C1 segment of cervical spinal cord (tissue), 14 donors: Measurements from ENCODE around the gene ACOX1.

Experiments used
- DNase-seq, 14 donors: peaks; one replicate each; lab custom pipeline; 2025; lab: John Stamatoyannopoulos, UW

ACOX1 gene

DNA sequence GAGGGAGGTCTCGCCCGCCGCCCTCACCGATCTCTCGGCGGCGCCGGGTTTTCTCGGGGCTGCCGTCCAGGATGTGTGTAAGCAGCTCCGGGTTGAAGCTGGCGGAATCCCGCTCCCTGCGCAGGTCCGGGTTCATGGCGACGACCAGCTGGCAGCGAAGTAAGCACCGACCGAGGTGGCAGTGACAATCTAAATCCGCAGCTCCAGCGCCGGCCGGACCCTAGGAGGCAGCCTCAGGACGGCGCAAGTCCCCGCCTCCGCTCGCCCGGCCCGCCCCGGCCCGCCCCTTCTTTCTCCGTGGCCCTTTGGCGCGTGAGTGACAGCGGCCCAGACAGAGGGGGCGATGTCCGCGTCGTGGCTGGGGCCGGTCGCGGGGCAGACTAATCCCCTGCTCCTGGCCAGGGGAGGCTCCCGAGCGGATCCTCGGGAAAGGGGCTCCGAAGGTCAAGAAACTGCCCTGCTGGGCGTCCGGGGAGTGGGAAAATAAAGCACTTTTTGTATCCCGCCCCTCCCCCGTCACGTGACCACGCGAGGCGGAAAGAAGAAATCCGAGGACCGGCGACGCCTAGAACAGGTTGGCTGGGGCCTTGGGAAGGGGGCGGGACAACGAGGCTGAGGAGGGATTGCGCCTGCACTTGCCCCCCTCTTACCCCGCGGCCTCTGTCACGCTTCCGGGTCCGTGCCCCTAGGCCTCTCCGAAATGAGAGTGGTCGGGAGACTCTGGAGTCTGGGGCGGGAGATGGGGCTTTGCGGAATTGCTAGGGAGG, at the start of gene ACOX1, which contains the start of gene TEN1:
Gene ACOX1, minus strand, starts transcription at position 229 of the 767 bp plus-strand sequence. Its CDS starts 93 bp downstream, at position 136.
Gene TEN1, plus strand, starts transcription at position 303 of the 767 bp plus-strand sequence. CDS start 6,953 bp downstream, outside the sequence.
- DNase-seq: peak; percentile 75 to 99 (median 96)

DNA sequence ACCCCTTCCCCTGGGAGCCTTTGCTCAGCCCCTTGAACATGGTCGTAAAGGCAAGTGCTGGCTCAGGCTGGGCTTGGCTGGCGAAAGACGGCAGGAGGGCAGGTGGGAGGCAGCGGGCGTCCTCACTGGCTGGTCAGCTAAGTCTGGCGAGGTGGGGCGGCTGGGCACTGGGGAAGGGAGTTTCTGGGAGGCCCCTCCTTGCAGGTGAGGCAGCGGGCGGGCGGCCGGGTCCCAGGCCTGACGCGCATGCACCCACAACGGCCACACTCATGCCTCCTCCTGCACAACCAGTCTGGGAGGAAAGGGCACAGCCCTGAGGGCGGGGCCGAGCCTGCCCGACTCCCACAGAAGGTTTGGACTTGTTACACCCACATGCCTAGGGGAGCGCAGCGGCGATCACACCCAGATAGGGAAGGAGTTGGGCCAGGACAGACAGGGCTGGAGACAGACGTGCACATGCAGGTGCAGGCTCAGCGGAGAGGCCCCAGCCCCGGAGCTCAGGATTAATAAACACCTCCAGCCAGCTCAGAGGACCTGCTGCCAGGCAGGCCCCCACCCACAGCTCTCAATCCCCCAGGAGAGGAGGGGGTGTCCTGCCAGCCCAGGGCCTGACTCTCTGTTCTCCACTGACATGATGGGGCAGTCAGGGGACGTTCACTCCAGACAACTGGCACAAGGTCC, 48.3 kb upstream of the ACOX1 start, which contains the start of gene EVPL:
Gene EVPL, minus strand, starts transcription at position 148 of the 681 bp plus-strand sequence. Its CDS starts 108 bp downstream, at position 40.
- DNase-seq: no peak

DNA sequence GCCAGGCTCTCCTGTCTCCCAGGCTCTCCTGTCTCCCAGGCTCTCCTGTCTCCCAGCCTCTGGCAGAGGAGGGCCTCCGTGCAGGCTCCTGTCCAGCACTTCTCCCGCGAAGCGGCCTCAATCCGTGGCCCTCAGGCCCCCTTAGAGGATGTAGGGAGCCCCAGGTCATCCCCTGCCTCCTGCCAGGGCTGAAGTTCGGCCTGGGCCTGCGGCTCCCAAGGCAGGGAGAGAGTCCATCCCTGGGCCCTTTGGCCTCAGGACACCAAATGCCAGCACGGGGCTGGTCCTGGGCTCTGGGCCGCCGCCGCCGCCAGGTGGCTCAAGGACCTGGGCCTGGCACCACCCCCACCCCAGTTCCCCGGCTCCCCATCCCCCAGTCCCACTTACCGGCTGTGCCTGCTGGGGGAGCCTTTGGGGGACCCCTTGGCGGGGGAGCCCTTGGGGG, 47.8 kb upstream of the ACOX1 start:
- DNase-seq: no peak

DNA sequence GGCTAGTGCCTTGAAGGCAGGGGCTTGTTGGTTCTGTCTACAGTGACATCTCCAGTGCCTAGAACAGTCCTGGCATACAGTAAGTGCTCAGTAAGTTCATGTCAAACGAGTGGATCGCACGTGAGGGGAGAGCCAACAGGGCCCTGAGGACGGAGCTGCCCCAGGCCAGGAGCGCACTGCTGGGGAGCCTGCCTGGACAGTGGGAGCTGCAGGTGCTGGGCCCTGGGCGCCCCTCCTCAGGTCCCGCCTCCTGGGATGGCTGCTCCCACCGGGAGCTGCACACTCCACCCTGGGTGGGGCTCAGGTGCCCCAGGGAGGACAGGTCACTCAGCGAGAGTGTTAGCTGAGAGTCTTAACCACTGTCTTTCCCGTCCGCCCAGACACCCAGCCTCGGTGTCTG, 46.3 kb upstream of the ACOX1 start:
- DNase-seq: no peak

DNA sequence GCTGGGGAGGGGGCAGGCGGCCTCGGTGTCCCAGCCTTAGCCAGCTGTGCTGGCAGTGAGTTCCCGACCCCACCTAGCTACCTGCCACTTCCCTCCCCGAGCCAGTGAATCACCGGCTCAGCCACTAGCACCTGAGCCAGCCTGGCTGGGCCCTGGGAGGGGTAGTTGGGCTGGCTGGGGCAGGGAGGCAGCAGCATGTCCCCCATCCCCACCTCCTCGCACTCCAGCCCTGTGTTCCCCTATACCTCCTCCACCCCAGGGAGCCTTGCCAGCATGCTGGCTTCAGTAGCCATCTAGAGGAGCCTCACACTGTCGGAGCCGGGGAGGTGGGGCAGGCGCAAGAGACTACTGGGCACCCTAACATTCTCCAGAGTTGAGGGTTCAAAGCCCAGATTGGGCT, 45.4 kb upstream of the ACOX1 start:
- DNase-seq: no peak

DNA sequence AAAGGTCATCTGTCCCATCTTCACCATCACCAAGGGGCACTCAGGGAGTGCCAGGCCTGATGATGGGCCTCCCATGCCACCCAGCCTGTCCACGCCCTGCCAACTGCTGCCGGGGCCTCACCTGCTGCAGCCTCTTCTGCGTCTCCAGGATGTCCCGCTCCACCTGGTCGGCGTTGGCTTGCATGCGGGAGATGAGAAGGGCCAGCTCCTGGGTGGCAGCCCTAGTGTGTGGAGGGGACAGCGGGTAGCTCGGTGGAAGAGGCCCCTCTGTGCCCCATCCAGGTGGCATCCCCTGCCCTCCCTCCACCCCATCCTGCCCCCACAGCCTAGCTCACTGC, 44.9 kb upstream of the ACOX1 start:
- no peak for DNase-seq

DNA sequence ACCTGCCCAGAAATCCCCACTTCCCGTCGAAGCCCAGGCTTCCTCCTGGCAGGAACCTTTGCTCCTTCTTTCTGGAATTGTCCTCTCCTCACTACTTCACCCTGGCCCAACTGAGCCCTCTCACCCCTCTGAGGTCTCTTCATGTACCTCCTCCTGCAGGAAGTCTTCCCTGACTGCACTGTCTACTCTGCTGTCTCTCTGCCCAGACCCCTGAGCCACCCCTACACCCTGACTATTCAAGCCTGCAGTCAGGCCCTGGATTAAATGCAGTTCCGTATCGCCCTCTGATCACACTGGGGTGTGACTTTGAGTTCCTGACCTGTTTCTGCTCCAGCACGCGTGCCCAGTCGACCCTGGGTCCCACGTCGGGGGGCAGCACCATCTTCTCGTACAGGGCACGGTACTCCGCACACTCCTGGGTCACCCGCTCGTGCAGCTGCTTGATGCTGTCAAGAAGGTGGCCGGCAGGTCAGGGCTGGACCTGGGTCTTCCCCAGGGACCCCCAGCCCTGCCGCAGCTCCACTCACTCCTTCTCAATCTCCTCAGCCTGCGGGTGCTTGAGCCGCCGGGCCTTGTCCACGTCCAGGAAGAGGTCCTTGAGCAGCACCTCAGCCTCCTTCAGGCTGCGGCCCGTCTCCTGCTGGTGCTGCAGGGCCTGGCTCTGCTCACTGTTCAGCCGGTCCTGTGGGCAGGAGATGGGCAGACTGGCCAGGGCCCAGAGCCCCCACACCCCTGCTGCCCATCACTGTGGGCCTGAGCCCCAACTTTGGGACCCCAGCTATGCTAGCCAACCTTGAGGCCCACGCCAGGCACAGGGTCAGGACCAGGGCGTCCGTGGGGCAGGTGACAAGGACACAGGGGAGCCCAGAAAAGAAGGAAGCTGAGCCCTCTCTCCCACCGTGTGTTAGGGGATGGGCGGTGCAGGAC, 44.3 kb upstream of the ACOX1 start:
- DNase-seq: no peak

DNA sequence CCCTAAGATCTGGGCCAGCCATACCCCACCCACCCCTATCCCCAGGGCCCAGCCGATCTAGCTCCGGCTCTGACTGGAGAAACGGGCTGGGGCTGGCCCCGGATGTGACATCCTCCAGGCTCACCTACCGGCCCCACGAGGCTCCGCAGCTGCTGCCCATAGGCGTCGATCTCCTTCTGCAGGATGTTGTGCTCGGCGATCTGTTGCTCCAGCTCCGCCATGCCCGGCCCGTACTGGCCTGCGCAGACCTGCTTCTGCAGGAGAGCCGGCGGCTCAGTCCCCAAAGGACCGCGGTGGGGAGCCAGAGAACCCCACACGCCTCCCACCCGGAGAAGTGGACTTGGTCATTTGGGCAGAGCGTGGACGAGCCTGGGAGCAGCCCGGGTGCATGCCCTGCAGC, 43.3 kb upstream of the ACOX1 start:
- DNase-seq: no peak

DNA sequence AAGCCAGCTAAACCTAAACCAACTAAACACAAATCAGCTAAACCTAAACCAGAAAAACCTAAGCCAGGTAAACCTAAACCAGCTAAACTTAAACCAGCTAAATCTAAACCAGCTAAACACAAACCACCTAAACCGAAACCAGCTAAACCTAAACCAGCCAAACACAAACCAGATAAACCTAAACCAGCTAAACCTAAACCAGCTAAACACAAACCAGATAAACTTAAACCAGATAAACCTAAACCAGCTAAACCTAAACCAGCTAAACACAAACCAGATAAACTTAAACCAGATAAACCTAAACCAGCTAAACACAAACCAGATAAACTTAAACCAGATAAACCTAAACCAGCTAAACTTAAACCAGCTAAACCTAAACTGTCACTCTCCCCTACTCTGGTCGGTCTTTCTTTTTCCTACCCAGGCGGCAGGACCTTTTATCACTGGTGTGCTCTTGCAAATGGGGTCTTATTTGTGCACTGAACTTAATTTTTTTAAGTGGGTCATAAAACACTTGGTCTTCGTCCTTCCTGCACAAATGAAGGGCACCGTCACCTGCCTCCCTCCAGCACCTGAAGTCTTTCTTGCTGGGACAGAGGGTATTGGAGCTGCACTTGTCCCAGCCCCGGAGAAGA, 41.0 kb upstream of the ACOX1 start:
- no peak for DNase-seq

DNA sequence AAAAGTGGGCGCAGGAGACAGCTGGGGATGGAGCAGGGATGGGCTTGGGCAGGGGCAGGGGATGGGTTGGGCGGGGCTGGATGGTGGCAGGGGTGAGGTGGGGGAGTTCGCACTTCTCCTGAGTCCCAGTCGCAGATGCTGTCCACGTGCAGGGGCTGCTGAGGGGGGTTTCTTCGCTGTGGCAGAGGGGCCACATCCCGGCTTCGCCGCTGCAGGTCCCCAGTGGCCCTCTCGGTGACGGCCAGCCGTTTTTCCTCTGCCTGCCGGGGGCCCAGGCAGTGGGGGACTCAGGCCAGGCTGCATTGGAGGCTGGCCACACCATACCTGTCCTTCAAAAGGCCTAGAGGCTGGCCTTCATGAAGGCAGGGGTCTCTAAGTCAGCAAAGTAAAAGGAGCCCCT, 39.8 kb upstream of the ACOX1 start:
- no peak for DNase-seq

DNA sequence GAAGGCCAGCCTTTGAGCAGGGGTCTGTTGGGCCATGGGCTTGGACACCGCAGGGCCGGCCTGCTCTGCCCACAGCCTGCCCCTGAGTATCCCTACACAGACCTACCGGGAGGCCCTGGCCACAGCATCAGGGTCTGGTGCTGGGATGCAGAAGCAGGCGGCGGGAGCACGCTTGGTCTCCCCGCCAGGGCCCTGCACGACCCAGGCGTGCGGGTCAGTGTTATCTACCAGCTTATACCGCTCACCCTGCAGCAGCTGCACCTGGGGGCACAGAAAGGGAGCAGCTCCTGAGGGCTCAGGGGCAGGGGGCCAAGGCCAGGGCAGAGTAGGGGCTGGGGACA, 39.3 kb upstream of the ACOX1 start:
- DNase-seq: no peak

DNA sequence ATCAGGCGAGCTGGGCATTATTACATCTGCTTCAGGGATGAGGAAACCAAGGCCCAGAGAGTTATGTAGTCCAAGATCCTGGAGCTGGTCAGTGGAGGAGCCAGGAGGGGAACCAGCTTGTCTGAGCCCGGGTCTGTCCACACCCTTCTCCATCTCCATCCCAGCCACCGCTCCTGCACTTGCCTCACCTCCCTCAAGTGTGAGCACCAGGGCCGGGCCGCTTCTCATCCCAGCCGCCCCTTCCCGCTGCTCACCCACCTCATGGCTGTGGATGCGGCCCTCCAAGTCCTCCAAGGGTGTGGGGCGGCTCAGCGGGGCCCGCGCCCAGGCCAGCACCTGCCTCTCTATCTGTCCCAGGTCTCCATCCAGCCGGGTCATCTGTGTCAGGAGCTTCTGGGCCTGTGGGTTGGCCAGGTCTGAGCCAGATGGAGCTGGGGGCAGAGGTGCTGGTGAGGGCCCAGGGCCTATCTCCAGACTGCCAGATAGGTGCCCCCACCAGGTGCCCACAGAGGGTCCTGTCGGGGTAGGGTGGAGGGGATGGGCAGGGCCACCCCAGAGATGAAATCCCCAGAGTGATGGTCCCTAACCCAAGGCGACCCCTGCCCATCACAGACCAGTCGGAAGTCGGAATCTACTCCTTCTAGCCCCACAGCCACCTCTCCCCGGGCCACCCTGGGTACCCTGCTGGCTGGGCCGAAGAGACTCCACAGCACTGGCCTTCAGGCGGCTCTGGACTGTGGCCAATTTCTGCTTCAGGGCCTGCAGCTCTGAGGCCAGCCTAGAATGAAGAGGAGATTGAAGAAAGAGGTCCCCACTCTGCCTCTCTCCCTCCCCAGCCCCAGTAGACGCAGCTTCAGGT, 38.7 kb upstream of the ACOX1 start:
- no peak for DNase-seq

DNA sequence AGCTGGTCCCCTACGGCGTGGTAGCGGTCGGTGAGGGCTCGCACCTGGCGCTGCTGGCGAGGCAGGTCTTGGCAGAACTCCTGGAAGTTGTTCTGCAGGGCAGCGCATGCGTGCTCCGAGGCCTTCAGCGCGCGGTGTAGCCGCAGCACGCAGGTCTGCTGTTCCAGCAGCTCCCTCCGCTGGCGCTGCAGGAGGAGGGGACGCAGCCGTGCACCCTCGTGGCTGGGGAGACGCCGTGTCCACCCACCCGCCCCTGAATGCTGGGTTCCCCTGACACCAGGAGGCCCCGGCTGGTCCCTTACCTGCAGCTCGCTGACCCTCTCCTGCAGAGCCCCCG, 35.9 kb upstream of the ACOX1 start:
- DNase-seq: no peak

DNA sequence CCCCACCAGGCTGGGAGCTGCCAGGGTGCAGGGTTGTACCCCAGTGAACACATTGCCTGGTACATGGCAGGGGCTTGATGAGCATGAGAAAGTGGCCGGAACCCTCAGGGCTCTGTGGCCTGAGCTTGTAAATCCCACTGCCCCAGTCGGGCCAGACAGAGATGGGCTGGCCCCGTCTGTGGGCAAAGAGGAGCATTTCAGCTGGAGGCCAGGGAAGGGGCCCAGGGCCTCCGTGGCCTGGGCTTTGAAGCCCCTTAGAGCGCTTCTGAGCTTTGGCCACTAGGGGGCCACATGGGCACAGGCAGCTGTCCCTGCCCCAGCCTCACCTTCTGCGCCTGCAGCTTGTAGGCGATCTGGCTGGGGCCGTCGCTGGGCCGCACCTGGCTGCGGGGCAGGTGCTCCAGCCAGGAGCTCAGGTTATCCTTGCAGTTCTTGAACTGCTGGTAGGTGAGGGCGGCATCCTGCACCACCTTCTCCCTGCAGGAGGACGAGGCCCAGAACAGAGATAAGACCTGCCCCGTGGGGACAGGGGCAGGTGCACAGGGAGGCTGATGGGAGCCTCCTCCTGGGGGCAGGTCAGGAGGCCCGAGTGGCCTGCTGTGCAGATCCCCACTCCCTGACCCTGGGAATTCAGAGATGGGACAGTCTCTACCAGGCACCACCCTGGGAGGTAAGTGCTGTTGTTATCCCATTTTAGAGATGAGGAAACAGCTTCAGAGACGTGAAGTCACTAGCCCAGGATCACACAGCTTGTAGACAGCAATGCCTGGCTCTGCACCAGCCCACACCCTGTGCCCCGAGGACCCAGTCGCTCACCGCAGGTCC, 35.3 kb upstream of the ACOX1 start:
- peak in 8 of 14 donors; percentile 6 to 51 (median 18) for DNase-seq

DNA sequence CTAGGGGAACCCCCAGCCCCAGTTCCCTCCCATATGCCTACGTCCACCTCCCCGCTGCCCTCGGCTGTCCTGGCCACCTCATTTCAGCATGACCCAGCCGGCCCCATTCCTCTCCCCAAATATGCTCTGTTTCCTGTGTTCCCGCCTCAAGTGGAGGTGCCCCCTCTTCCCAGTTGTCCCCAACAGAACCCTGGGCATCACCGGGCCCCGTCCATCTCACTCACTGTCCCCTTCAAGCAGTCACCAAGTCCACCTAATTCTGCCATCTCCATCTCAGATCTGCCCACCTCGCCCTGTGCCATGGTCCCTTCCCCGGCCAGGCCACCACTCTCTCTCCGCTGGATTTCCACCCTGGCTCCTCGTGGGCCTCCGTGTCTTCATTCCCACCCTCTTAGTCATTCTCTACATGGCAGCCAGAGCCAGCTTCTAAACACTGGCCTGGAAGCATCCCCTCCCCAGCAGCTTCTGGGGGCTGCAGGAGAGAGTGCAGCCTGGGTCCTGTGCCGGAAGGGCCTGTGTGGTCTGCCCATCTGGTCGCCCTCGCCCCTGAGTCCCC, 34.5 kb upstream of the ACOX1 start:
- DNase-seq: no peak

DNA sequence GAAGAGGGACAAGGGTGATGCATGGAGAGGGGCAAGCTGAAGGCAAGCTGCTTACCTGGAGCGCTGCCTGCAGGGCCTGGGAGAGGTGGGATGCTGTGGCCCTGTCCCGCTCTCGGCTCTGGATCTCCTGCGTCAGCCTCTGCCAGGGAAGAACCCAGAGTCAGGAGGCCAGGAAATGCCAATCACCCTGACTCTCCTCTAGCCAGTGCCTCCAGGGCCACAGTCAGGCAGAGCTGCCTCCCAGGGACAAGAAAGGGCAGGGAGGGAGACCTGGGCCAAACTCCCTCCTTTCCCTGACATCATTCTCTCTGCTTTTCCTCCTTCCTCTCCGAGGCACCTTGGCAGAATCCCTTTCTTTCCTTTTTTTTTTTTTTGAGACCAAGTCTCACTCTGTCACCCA, 33.0 kb upstream of the ACOX1 start:
- DNase-seq: no peak

DNA sequence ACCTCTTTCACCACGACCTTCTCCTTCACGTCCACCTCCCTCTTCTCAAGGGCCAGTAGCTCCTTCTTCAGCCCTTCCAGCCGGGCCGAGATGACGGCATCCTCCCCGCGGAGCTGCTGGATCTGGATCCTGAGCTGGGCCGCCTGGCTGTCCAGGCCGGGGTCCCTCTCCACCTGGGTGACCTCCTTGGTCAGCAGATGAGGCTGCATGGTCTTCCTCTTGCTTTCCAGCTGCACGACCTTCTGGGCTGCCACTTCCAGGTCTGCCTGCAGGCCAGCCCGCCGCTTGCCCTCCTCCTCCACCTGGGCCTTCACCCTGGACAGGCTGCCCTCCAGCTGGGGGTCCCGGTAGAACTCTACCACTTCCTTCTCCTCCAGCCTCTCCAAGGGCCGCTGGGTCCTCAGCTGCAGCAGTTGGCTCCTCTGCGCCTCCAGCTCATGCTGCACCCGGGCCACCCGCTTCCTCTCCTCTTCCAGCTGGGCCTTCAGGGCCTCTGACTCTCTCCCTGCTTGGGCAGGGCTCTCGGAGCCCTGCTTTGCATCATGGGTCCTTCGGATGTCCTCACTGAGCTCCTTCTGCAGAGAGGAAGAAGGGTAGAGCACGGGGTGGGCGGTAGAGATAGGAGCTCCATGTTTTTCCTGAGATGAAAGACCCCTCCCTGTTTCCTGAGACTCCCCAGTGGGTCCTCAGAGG, 31.1 kb upstream of the ACOX1 start:
- DNase-seq: no peak

DNA sequence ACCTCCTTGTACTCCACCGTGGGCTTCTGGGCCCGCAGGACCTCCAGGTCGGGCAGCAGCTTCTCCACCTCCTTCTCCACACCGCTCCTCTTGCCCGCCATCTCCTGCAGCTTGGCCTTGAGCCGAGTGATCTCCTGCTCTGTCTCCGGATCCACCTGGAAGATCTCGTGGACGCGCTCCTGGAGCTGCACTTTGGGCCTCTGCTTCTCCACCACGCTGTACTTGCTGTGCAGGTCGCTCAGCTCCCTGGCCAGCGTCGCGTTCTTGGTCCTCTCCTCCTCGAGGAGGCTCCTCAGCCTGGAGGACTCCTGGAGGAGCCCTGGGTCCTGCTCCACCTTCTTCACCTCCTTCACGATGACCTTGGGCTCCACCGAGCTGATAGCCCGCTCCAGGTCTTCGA, 30.5 kb upstream of the ACOX1 start:
- DNase-seq: no peak
